Measurements from ENCODE around the gene ITGAL. TPM values are rescaled to one million over a fixed set of nuclear protein-coding genes. Genes with fewer than 3 reads are reported as not detected.

Gene ITGAL
- total RNA-seq, 4 donors from 2014 or later: 1.3 to 16.5 (median 4.1) TPM

GRCh38 chr16:30447512-30448226 lies 24.9 kb upstream of the ITGAL start:
- TF ChIP-seq, protein P1, sequence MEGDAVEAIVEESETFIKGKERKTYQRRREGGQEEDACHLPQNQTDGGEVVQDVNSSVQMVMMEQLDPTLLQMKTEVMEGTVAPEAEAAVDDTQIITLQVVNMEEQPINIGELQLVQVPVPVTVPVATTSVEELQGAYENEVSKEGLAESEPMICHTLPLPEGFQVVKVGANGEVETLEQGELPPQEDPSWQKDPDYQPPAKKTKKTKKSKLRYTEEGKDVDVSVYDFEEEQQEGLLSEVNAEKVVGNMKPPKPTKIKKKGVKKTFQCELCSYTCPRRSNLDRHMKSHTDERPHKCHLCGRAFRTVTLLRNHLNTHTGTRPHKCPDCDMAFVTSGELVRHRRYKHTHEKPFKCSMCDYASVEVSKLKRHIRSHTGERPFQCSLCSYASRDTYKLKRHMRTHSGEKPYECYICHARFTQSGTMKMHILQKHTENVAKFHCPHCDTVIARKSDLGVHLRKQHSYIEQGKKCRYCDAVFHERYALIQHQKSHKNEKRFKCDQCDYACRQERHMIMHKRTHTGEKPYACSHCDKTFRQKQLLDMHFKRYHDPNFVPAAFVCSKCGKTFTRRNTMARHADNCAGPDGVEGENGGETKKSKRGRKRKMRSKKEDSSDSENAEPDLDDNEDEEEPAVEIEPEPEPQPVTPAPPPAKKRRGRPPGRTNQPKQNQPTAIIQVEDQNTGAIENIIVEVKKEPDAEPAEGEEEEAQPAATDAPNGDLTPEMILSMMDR (IDR thresholded peaks at IDR 0.05; ENCODE audit: low read depth): no peak

GRCh38 chr16:30449116-30449435 lies 23.5 kb upstream of the ITGAL start:
- TF ChIP-seq, protein P1 (IDR thresholded peaks at IDR 0.05; ENCODE audit: low read depth): no peak

- TF ChIP-seq, protein P1 (IDR thresholded peaks at IDR 0.05; ENCODE audit: low read depth): no peak
These were observed 16.2 kb upstream of the ITGAL start for GRCh38 chr16:30456302-30456701.

GRCh38 chr16:30457256-30457655 lies 15.3 kb upstream of the ITGAL start:
- TF ChIP-seq, protein P1 (IDR thresholded peaks at IDR 0.05; ENCODE audit: low read depth): no peak

- TF ChIP-seq, protein P1 (IDR thresholded peaks at IDR 0.05; ENCODE audit: low read depth): no peak
These were observed 14.6 kb upstream of the ITGAL start for GRCh38 chr16:30457743-30458560.

DNA sequence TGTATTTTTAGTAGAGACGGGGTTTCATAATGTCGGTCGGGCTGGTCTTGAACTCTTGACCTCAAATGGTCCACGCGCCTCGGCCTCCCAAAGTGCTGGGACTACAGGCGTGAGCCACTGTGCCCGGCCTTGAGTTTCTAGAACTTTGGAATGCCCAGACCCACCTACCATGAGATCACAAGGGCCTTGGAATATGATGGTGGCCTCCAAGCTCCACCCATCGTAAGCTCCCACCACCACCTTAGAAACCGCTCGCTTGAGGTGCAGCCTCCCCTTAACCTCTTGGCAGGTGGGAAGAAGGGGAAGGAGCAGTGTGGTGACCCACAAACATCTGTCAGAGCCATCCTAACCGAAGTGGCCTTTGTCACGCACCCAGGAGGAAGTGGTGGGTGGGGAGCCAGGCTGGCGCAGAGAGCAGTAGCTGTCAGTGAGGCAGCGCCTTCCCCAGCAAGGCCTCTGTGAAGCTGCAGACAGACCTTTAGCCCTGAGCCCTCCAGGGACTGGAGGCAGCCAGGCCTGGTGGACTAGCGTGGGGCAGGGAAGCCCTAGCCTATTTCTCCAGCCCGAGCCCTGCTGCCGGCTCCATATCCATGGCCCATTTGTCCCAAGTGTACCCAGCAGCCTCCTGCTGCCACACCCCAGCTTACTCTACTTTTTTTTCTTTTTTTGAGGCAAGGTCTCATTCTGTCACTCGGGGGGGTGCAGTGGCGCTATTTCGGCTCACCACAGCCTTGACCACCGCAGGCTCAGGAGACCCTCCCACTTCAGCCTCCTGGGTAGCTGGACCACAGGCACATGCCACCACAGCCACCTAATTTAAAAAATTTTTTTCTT lies 13.8 kb upstream of the ITGAL start:
- TF ChIP-seq, protein P1 (IDR thresholded peaks at IDR 0.05; ENCODE audit: low read depth): no peak

DNA sequence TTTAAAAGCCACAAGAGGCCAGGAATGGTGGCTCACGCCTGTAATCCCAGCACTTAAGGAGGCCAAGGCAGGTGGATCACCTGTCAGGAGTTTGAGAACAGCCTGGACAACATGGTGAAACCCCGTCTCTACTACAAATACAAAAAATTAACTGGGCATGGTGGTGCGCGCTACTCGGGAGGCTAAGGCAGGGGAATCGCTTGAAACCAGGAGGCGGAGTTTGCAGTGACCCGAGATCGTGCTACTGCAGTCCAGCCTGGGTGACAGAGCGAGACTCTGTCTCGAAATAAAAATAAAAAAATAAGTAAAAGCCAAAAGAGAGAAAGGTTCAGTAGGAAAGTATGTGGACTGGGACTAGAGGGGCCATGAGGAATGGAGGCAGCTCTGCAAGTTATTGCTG lies 13.1 kb upstream of the ITGAL start:
- TF ChIP-seq, protein P1 (IDR thresholded peaks at IDR 0.05; ENCODE audit: low read depth): no peak

Measured in subcutaneous adipose tissue (tissue), 4 donors.